Body of pancreas (tissue), 4 donors: ENCODE results near the gene AKT1. TPM values are rescaled to one million over a fixed set of nuclear protein-coding genes. Genes with fewer than 3 reads are reported as not detected.
A peak's percentile ranks its signal among the peaks of the same experiment; 100 is the strongest.
"Not testable (repeated sequence)": the region's sequence is repeated elsewhere in the genome, so short reads cannot be mapped to it uniquely, and the experiment has no call there.

ENCODE experiments used
- ATAC-seq: fragments of 150-250 bp; one replicate; pipeline ENCODE4 v1.9.1; 2016
- DNase-seq, 4 donors: peaks; one replicate each; pipeline ENCODE4 v3.0.0-alpha.2; 2019
- H3K27ac ChIP-seq, 4 donors: fragments of 200-600 bp; sonication (generic); 1 replicate in 3 of 4; 2 replicates in 1 of 4; pipeline versions ENCODE4 v1.5.1 to v1.6.1; 2016 to 2019; ENCODE audit warnings: mild to moderate bottlenecking in 1 of 4, mixed read lengths in 1 of 4, moderate library complexity in 1 of 4
- H3K27me3 ChIP-seq, 2 donors: fragments of 200-600 bp; sonication (generic); one replicate each; pipeline ENCODE4 v1.6.0; 2016; ENCODE audit warnings: mild to moderate bottlenecking in 1 of 2
- H3K36me3 ChIP-seq, 2 donors: fragments of 200-600 bp; sonication (generic); replicated peaks in 1 of 2; 2 replicates each; pipeline ENCODE4 v1.5.1; 2016; ENCODE audit warnings: low read depth in 2 of 2; ENCODE audit not compliant: insufficient read depth in 1 of 2
- H3K4me1 ChIP-seq: fragments of 200-600 bp; sonication (generic); one replicate; pipeline ENCODE4 v1.6.0; 2016
- H3K4me3 ChIP-seq, 2 donors: fragments of 200-600 bp; sonication (generic); 1 replicate in 1 of 2; 2 replicates in 1 of 2; pipeline ENCODE4 v1.5.1; 2016 to 2019
- H3K9me3 ChIP-seq, 3 donors: fragments of 200-600 bp; sonication (generic); 1 replicate in 2 of 3; 2 replicates in 1 of 3; pipeline ENCODE4 v1.5.1; 2016
- CTCF ChIP-seq, 7 experiments: fragments of 450-650 bp in 4 of 7; fragments of 200-600 bp in 3 of 7; sonication (generic) in 3 of 7; IDR thresholded peaks; one replicate each; pipeline ENCODE4 v1.5.1; 2016 to 2019; ENCODE audit warnings: antibody characterized with exemption in 7 of 7
- POLR2A ChIP-seq, 3 donors: fragments of 450-650 bp; IDR thresholded peaks; one replicate each; pipeline ENCODE4 v1.6.1; 2016; ENCODE audit warnings: antibody characterized with exemption in 3 of 3, mild to moderate bottlenecking in 2 of 3
- WGBS, 2 donors: methylation state at CpG; one replicate each; pipeline ENCODE4 v1.1.5; 2017; 5-methylcytosine and 5-hydroxymethylcytosine counted together
- intact Hi-C: fragments of 100-400 bp; cut with DNase I; formaldehyde crosslinking; loops from one replicate; pipeline ENCODE4 v1.15.1; 2023
- total RNA-seq, 2 donors: library from RNA; depleted of rRNA; stranded (reverse); fragments of >200 nt; gene quantifications; one replicate each; pipeline ENCODE4 v1.1.0, GENCODE V29; 2016

Gene AKT1
- total RNA-seq, 2 donors from 2014 or later: 74.2 to 151 TPM

- TF ChIP-seq CTCF (IDR thresholded peaks at IDR 0.05) (no peak), POLR2A (IDR thresholded peaks at IDR 0.05) (no peak)
- Histone ChIP-seq H3K27me3 (no peaks in the 10 kb centered on the region), H3K36me3 (no peaks in the 10 kb centered on the region), H3K4me1 (peaks cover 24% of the 10 kb centered on the region), H3K27ac (no peak overlapping the region), H3K4me3 (no peak overlapping the region), H3K9me3 (no peaks in the 10 kb centered on the region)
- intact Hi-C loops: no loop called here
- no peak for ATAC-seq
- DNase-seq: no peak
- WGBS, 2 donors: 40 to 85% methylated on average over 1 to 9 of the region's 9 CpGs
Observed at GRCh38 chr14:104818714-104819161, 23.2 kb upstream of the AKT1 start.

GRCh38 chr14:104817930-104818713 lies 22.6 kb upstream of the AKT1 start:
- H3K36me3 ChIP-seq: no peaks in the 10 kb centered on the region
- ATAC-seq: no peak
- WGBS, 2 donors: 93% methylated on average over 5 to 8 of the region's 8 CpGs
- no peak overlapping the region for H3K27ac ChIP-seq
- H3K9me3 ChIP-seq: no peaks in the 10 kb centered on the region
- peaks cover 24% of the 10 kb centered on the region for H3K4me1 ChIP-seq
- intact Hi-C loops: no loop called here
- no peak for TF ChIP-seq POLR2A (IDR thresholded peaks at IDR 0.05)
- TF ChIP-seq CTCF (IDR thresholded peaks at IDR 0.05): no peak
- no peaks in the 10 kb centered on the region for H3K27me3 ChIP-seq
- no peak overlapping the region for H3K4me3 ChIP-seq
- DNase-seq: no peak

GRCh38 chr14:104816616-104816884 lies 21.0 kb upstream of the AKT1 start:
- no peaks in the 10 kb centered on the region for H3K36me3 ChIP-seq
- no peaks in the 10 kb centered on the region for H3K27me3 ChIP-seq
- H3K9me3 ChIP-seq: no peaks in the 10 kb centered on the region
- no peak for TF ChIP-seq POLR2A (IDR thresholded peaks at IDR 0.05)
- TF ChIP-seq CTCF (IDR thresholded peaks at IDR 0.05): no peak
- ATAC-seq (no peak), DNase-seq (no peak)
- peaks cover 24% of the 10 kb centered on the region for H3K4me1 ChIP-seq
- intact Hi-C loops: no loop called here
- WGBS, 2 donors: 0 to 2% methylated on average over 1 to 8 of the region's 8 CpGs
- H3K27ac ChIP-seq: peak overlapping the region; percentile 82 to 94 (median 92)
- peak overlapping the region; percentile 39 to 97 for H3K4me3 ChIP-seq

- H3K27me3 ChIP-seq, intact Hi-C loops, H3K4me3 ChIP-seq, H3K36me3 ChIP-seq, ATAC-seq, H3K9me3 ChIP-seq, DNase-seq: not testable (repeated sequence)
- WGBS, 2 donors: 88% methylated on average over 15 of the region's 15 CpGs
- Histone ChIP-seq H3K4me1 (peaks cover 24% of the 10 kb centered on the region), H3K27ac (peak overlapping the region in 2 of 4 donors; percentile 92 to 94)
Observed at GRCh38 chr14:104814701-104815100, 19.2 kb upstream of the AKT1 start.

GRCh38 chr14:104813286-104813685 lies 17.7 kb upstream of the AKT1 start:
- Histone ChIP-seq H3K4me1 (peaks cover 24% of the 10 kb centered on the region), H3K27me3 (no peaks in the 10 kb centered on the region), H3K4me3 (no peak overlapping the region), H3K9me3 (no peaks in the 10 kb centered on the region), H3K36me3 (no peaks in the 10 kb centered on the region), H3K27ac (no peak overlapping the region)
- ATAC-seq: no peak
- DNase-seq: no peak
- intact Hi-C loops: no loop called here
- WGBS, 2 donors: 85 to 92% methylated on average over 7 of the region's 7 CpGs
- TF ChIP-seq POLR2A (IDR thresholded peaks at IDR 0.05) (no peak), CTCF (IDR thresholded peaks at IDR 0.05) (no peak)
